Activated effector memory CD4-positive, alpha-beta T cell treated with Interleukin-2 at 50 U/mL for 16 hours (primary cell): Measurements from ENCODE around the gene APLF.
"Not testable (repeated sequence)": the region's sequence is repeated elsewhere in the genome, so short reads cannot be mapped to it uniquely, and the experiment has no call there.

Experiments
- DNase-seq: peaks from one replicate; pipeline ENCODE4 v3.0.0-alpha.2; 2020

APLF gene

GRCh38 chr2:68536000-68536399, 68.6 kb downstream of the APLF start:
- DNase-seq = no peak

- no peak for DNase-seq
Observed at GRCh38 chr2:68537011-68537410, 69.6 kb downstream of the APLF start.

GRCh38 chr2:68537809-68538208, 70.4 kb downstream of the APLF start:
- no peak for DNase-seq

GRCh38 chr2:68544811-68545210, 77.4 kb downstream of the APLF start:
- DNase-seq = no peak

- DNase-seq = no peak
Observed at GRCh38 chr2:68548396-68548795, 81.0 kb downstream of the APLF start.

GRCh38 chr2:68553098-68553497, 85.7 kb downstream of the APLF start:
- DNase-seq = no peak

GRCh38 chr2:68555425-68556206, 88.2 kb downstream of the APLF start:
- DNase-seq = not testable (repeated sequence)

GRCh38 chr2:68556381-68556780, 89.0 kb downstream of the APLF start:
- no peak for DNase-seq

- no peak for DNase-seq
Observed at GRCh38 chr2:68558576-68558975, 91.2 kb downstream of the APLF start.

GRCh38 chr2:68559692-68560091, 92.3 kb downstream of the APLF start:
- no peak for DNase-seq

- no peak for DNase-seq
Observed at GRCh38 chr2:68560545-68560944, 93.2 kb downstream of the APLF start.

- DNase-seq = no peak
Observed at GRCh38 chr2:68561372-68561771, 94.0 kb downstream of the APLF start.

- no peak for DNase-seq
Observed at GRCh38 chr2:68562934-68563333, 95.5 kb downstream of the APLF start.

- no peak for DNase-seq
Observed at GRCh38 chr2:68564426-68564825, 97.0 kb downstream of the APLF start.

- DNase-seq = no peak
Observed at GRCh38 chr2:68565273-68565672, 97.9 kb downstream of the APLF start.

- no peak for DNase-seq
Observed at GRCh38 chr2:68565858-68566257, 98.5 kb downstream of the APLF start.

- no peak for DNase-seq
Observed at GRCh38 chr2:68566362-68566761, 99.0 kb downstream of the APLF start.

- DNase-seq = no peak
Observed at GRCh38 chr2:68568116-68568515, 100.7 kb downstream of the APLF start.

- no peak for DNase-seq
Observed at GRCh38 chr2:68569604-68570003, 102.2 kb downstream of the APLF start.

GRCh38 chr2:68570434-68570833, 103.0 kb downstream of the APLF start:
- not testable (repeated sequence) for DNase-seq

- DNase-seq = no peak
Observed at GRCh38 chr2:68574202-68574791, 106.9 kb downstream of the APLF start.

- DNase-seq = no peak
Observed at GRCh38 chr2:68577183-68577582, 109.8 kb downstream of the APLF start.

GRCh38 chr2:68579689-68580088, 112.3 kb downstream of the APLF start:
- DNase-seq = no peak

- DNase-seq = no peak
Observed at GRCh38 chr2:68588589-68588988, 121.2 kb downstream of the APLF start.

GRCh38 chr2:68589963-68590362, 122.6 kb downstream of the APLF start:
- DNase-seq = no peak
